Adrenal gland (tissue), 5 donors: ENCODE results near the gene TRIM16.
"Not testable (repeated sequence)": the region's sequence is repeated elsewhere in the genome, so short reads cannot be mapped to it uniquely, and the experiment has no call there.

Experiments
- CTCF ChIP-seq, 6 experiments: fragments of 450-650 bp in 4 of 6; fragments of 200-600 bp in 2 of 6; sonication (generic) in 1 of 6; IDR thresholded peaks; 1 replicate in 5 of 6; 2 replicates in 1 of 6; pipeline versions ENCODE4 v1.5.1 to v1.8.0; 2016 to 2021; ENCODE audit warnings: antibody characterized with exemption in 6 of 6, mild to moderate bottlenecking in 2 of 6, moderate library complexity in 1 of 6
- POLR2A ChIP-seq, 2 donors: fragments of 450-650 bp; IDR thresholded peaks; one replicate each; pipeline ENCODE4 v1.6.1; 2017; ENCODE audit warnings: antibody characterized with exemption in 2 of 2, mild to moderate bottlenecking in 2 of 2, moderate library complexity in 1 of 2
- donor health status: DM: no; HTN: no; CAD: no.

GRCh38 chr17:15708879-15709278, 24.8 kb upstream of the TRIM16 start:
- TF ChIP-seq CTCF, POLR2A (IDR thresholded peaks at IDR 0.05): not testable (repeated sequence)
